ENCODE measurements around the gene MEGF11.

- TF ChIP-seq CTCF (IDR thresholded peaks at IDR 0.05) (no peak), RARB (CRISPR knock-in tag; IDR thresholded peaks at IDR 0.05) (no peak), RCOR1 (IDR thresholded peaks at IDR 0.05; ENCODE audit: low read depth, low read length) (no peak), EP300 (IDR thresholded peaks at IDR 0.05) (no peak), MAZ (IDR thresholded peaks at IDR 0.05; ENCODE audit: borderline replicate concordance, low read depth, low read length) (no peak), POLR2A (IDR thresholded peaks at IDR 0.05; ENCODE audit: low read length) (no peak), REST (IDR thresholded peaks at IDR 0.05) (no peak), NR3C1 (IDR thresholded peaks at IDR 0.05) (no peak), CBX2 (IDR thresholded peaks at IDR 0.05; ENCODE audit: borderline replicate concordance, low read depth) (no peak), CHD2 (IDR thresholded peaks at IDR 0.05; ENCODE audit: low read length, partially characterized antibody) (no peak), JUNB (IDR thresholded peaks at IDR 0.05) (no peak), PHF8 (IDR thresholded peaks at IDR 0.05; ENCODE audit: borderline replicate concordance, low read depth) (no peak)
Measured at GRCh38 chr15:66180531-66181097, 72.9 kb downstream of the MEGF11 start.
